Muscle of arm (tissue), 12 donors: ENCODE measurements around the gene CCNB1. TPM values are rescaled to one million over a fixed set of nuclear protein-coding genes. Genes with fewer than 3 reads are reported as not detected.
"Not testable (repeated sequence)": the region's sequence is repeated elsewhere in the genome, so short reads cannot be mapped to it uniquely, and the experiment has no call there.

Source experiments
- DNase-seq: peaks from one replicate; pipeline ENCODE4 v3.0.0-alpha.2; 2013
- polyA plus RNA-seq, 12 donors: library from polyadenylated mRNA; unstranded; fragments of 120-200 nt; gene quantifications; one replicate each; pipeline ENCODE4 v1.2.1, GENCODE V29; 2013; ENCODE audit not compliant: insufficient read length in 12 of 12

The CCNB1 gene
- polyA plus RNA-seq, 12 donors, result 22.7 to 62.5 (median 40.4) TPM; not detected in 1

GRCh38 chr5:69170495-69170894 lies 3.5 kb downstream of the CCNB1 start:
- DNase-seq, result no peak

DNA sequence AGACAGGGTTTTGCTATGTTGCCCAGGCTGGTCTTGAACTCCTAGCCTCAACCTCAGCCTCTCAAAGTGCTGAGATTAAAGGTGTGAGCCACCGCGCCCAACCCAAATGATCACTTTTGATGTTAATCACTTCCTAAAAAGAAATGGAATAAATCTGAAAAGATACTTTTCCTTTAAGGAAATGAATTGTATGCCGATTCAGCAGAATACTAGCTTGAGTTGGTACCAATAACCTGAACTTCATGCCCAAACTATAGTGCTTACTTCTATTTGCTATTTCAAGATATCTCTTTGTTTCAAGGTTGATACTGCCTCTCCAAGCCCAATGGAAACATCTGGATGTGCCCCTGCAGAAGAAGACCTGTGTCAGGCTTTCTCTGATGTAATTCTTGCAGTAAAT lies 4.0 kb downstream of the CCNB1 start:
- DNase-seq, result no peak

DNA sequence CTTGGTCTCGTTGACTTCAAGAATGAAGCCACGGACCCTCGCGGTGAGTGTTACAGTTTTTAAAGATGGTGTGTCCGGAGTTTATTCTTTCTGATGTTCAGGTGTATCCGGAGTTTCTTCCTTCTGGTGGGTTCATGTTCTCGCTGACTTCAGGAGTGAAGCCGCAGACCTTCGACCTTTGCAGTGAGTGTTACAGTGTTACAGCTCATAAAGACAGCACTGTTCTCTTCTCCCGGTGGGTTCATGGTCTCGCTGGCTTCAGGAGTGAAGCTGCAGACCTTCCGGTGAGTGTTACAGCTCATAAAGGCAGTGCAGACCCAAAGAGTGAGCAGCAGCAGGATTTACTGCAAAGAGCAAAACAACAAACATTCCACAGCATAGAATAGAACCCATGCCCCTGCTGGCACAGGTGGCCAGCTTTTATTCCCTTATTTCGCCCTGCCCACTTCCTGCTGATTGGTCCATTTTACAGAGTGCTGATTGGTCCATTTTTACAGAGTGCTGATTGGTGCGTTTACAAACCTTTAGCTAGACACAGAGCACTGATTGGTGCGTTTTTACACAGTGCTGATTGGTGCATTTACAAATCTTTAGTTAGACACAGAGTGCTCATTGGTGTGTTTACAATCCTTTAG lies 14.8 kb downstream of the CCNB1 start:
- DNase-seq, result not testable (repeated sequence)

DNA sequence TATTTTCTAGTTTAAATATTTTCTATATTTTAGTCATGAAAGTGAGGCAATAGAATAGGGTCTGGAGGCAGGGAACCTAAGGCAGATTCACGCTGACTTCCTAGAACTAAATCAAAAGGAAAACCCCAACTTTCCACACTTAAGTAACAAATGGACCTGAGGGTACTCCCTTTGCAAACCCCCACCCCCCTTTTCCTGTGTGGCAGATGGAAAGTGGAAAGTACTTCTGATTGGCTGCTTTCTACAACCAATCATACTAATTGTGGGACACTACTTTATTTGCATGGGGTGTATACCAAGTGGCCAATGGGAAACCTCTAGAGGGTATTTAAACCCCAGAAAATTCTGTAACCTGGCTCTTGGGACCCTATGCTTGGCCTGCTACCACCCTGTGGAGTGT lies 17.7 kb downstream of the CCNB1 start:
- DNase-seq, result no peak

DNA sequence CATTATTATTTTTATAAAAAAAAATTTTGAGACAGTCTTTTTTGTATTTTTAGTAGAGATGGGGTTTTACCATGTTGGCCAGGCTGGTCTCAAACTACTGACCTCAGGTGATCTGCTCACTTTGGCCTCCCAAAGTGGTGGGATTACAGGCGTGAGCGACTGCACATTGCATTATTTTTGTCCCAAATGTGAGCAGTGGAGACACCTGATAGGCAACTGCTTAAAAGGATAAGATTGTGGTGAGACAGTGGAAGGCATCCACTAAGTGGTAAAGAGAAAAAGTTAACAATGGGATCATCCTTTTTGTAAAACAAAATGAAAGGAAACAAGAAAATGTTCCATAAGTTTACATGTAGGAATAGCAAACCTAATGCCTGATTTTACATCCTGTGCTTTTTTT lies 20.4 kb downstream of the CCNB1 start:
- DNase-seq, result no peak

DNA sequence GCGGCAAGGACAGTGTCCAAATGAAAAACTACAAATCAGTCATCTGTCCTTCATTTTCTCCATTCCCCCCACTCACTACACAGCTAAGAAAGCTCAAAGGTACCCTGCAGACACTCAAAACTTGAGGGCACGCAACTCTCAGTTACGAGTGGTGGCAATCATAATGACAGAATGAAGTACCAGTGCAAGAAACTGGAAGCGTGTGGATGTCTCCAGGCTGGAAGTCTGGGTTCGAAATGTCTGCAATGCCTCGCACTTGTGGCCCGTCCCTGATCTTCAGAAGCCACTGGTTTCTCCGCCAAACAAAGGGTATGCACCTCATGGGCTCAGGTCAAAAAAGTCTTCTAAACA lies 21.8 kb downstream of the CCNB1 start:
- DNase-seq, result no peak

DNA sequence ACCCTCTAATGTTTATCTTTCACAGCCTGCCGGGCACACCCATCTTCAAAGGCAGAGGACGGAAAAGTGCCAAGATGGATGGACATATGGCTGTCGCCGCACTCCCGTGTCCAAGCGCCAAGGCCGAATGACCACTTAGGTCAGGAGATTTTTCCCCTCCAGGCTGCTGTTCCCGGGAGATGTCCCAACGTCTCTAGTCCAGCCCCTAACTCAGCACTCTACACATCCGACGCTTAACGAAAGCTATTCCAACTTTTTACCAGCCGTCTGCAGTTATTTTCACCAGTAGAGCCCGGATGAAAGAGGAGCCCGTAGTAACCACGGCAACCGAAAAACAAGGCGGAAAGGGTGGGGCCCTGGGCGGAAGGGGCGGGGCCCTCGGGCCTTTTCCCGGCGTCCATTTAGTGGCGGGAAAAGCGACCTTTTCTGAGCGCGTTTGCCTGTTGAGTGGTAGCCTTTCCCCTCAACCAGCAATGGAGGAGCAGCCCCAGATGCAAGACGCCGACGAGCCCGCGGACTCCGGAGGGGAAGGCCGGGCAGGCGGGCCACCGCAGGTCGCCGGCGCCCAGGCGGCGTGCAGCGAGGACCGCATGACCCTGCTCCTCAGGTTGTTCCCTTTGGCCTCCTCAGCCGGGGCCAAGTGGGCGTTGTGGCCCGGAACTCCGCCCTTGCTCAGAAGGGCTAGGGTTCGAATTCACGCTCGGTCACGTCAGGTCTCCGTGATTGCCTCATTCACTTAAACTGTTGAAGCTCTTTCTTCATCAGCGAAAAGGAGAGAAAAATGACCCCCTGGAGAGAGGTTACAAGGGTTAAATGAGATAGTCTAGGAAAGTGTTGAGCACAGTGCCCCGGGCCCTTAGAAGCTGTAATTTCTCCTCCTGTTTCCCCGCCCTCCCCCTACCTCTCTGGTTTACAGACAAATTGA lies 22.5 kb downstream of the CCNB1 start, which contains the start of gene CENPH:
CENPH (plus strand) TSS at position 422 of the 925 bp plus-strand sequence; CDS start at position 474, 52 bp downstream.
- peak; percentile 94 for DNase-seq

DNA sequence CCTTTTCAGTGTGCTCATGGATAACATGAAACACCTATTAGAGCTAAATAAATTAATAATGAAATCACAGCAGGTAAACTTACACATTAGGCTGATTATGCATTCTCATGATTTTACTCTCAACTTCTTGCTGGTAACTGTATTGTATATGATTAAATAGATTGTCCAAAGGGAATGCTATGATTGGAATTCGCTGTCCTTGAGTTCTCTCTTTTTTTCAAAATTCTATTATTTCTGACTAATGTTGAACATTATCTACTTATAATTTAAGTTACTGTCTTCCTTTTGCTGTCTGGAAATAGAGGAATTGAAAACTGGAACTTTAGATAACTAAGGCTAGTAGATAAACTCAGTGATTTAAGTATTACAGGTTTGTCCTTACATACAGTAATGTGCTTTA lies 35.5 kb downstream of the CCNB1 start:
- no peak for DNase-seq

DNA sequence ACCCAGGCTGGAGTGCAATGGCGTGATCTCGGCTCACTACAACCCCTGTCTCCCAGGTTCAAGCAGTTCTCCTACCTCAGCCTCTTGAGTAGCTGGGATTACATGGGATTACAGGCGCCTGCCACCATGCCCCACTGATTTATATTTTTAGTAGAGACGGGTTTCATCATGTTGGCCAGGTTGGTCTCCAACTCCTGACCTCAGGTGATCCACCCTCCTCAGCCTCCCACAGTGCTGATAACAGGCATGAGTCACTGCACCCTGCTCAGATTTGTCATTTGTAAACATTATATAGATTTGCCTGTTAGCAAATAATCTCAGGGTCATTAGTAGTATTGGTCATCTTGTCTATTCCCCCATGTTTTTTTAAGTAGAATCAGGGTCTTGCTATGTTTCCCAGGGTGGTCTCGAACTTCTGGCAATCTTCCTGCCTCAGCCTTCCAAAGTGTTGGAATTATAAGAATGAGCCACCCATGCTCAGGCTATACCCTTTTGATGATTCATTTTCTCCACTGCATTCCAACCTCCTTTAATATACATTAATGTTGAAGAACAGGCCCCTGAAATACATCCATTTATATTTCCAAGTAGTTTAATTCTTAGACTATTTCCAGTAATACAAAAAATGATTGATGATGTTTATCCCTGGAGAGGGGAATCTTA lies 39.7 kb downstream of the CCNB1 start:
- no peak for DNase-seq

- no peak for DNase-seq
Observed at GRCh38 chr5:69209602-69210001, 42.7 kb downstream of the CCNB1 start.

- DNase-seq, result no peak
Observed at GRCh38 chr5:69211200-69211599, 44.2 kb downstream of the CCNB1 start.

- DNase-seq, result no peak
Observed at GRCh38 chr5:69212022-69212421, 45.1 kb downstream of the CCNB1 start.

- no peak for DNase-seq
Observed at GRCh38 chr5:69213513-69214215, 46.7 kb downstream of the CCNB1 start.

GRCh38 chr5:69217151-69217511 lies 50.2 kb downstream of the CCNB1 start:
- no peak for DNase-seq

DNA sequence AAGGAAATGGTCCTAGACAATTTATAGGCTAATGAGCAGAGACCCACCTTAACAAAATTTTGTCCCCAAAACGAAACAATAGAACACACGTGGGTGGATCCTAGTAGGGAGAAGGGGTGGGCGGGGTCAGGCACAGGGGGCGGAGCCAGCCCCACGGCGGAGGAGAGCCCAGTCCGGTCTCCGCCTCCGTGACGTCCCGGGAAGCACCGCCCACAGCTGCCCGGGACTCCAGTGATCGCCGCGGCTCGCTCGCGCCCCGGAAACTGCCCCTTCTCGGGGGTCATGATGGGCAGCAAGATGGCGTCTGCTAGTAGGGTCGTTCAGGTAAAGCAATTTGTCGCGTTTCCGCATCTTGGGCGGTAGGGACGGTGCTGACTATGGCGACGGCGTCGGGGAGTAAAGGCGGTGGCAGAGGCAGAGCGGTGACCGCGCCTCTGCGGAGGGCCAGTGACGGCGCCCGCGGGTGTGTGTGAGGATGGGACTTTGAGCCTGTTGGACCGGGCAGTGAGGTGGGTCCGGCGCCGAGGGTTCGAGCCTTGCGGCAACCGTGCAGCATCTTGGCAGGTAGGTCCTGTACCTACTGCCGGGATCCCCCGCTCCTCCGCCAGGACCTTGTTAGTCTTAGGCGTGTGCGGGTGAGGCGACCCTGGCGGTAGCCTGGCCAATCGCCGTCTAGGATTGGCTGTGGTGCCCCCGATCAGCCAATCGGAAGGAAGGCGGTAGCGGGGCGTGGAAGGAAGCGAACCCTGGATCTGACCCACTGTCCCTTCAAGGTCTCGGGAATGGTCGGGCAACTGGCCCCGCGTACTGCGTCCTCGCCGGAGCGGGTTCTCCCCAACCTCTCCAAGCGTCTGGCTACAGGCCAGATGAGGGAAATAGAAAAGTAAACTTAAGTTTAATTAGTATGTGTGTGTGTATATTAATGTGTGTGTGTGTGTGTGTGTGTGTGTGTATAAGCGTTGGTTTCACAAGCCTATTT lies 50.9 kb downstream of the CCNB1 start:
- peak; percentile 95 for DNase-seq

GRCh38 chr5:69219939-69220338 lies 53.0 kb downstream of the CCNB1 start:
- no peak for DNase-seq

DNA sequence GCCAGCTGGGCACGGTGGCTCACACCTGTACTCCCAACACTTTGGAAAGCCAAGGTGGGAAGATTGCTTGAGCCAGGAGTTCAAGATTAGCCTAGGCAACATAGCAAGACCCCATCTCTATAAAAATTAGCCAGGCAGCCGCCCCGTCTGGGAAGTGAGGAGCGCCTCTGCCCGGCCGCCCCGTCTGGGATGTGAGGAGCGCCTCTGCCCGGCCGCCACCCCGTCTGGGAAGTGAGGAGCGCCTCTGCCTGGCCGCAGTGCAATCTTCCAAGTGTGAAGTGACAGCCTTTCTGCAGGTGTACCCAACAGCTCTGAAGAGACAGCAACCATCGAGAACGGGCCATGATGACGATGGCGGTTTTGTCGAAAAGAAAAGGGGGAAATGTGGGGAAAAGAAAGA lies 53.4 kb downstream of the CCNB1 start:
- DNase-seq, result not testable (repeated sequence)

DNA sequence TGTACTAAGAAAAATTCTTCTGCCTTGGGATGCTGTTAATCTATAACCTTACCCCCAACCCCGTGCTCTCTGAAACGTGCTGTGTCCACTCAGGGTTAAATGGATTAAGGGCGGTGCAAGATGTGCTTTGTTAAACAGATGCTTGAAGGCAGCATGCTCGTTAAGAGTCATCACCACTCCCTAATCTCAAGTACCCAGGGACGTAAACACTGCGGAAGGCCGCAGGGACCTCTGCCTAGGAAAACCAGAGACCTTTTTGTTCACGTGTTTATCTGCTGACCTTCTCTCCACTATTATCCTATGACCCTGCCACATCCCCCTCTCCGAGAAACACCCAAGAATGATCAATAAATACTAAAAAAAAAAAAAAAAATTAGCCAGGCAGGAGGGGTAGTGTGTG lies 53.9 kb downstream of the CCNB1 start:
- not testable (repeated sequence) for DNase-seq

GRCh38 chr5:69224520-69224919 lies 57.6 kb downstream of the CCNB1 start:
- DNase-seq, result no peak

- no peak for DNase-seq
Observed at GRCh38 chr5:69225860-69226259, 58.9 kb downstream of the CCNB1 start.
